Activated T-cell treated with anti-CD3 and anti-CD28 coated beads, Interleukin-2, amount 50 U/mL, for 72 hours (primary cell): ENCODE data around the gene TMEM52. TPM values are rescaled to one million over a fixed set of nuclear protein-coding genes. Genes with fewer than 3 reads are reported as not detected.

Experiments used
- ATAC-seq, 2 donors: fragments of 150-1000 bp; cut with Tn5 transposase; replicated peaks in 1 of 2; 2 replicates each; pipeline ENCODE4 v1.10.0; 2021; ENCODE audit warnings: moderate library complexity in 2 of 2, mild to moderate bottlenecking in 1 of 2
- DNase-seq, 2 donors: peaks; one replicate each; pipeline ENCODE4 v3.0.0; 2021 to 2022; ENCODE audit warnings: mixed read lengths in 1 of 2
- H3K27ac Mint-ChIP-seq: one replicate; pipeline ENCODE4 v1.8.0; 2022; ENCODE audit warnings: mild to moderate bottlenecking, moderate library complexity, mixed read lengths
- H3K27me3 Mint-ChIP-seq: one replicate; pipeline ENCODE4 v1.8.0; 2022; ENCODE audit warnings: low read depth, mixed read lengths
- H3K36me3 Mint-ChIP-seq, 2 donors: one replicate each; pipeline ENCODE4 v1.8.0; 2022; ENCODE audit warnings: mixed read lengths in 2 of 2, mild to moderate bottlenecking in 1 of 2; ENCODE audit not compliant: insufficient read depth in 2 of 2
- H3K4me1 Mint-ChIP-seq: one replicate; pipeline ENCODE4 v1.8.0; 2022; ENCODE audit warnings: low read depth, mixed read lengths
- H3K4me3 Mint-ChIP-seq, 2 donors: one replicate each; pipeline ENCODE4 v1.8.0; 2022; ENCODE audit warnings: mild to moderate bottlenecking in 2 of 2, mixed read lengths in 2 of 2, moderate library complexity in 2 of 2
- H3K9me3 Mint-ChIP-seq, 2 donors: one replicate each; pipeline ENCODE4 v1.8.0; 2022; ENCODE audit warnings: mixed read lengths in 2 of 2
- total RNA-seq, 2 donors: library from RNA; stranded (reverse); gene quantifications; one replicate each; pipeline ENCODE4 v1.2.3, GENCODE V29; 2022

The TMEM52 gene
- total RNA-seq, result 1 to 10 TPM in 1 of 2 donors, under 1 TPM in 1; 0.88 to 1.0 TPM

- Mint-ChIP-seq H3K4me3 (peak within 1 kb of the TSS; percentile 60 to 69), H3K27me3 (no peaks in the 10 kb centered on the region), H3K4me1 (peaks cover 5% of the 10 kb centered on the region), H3K36me3 (no peaks in the 10 kb centered on the region), H3K27ac (no peak within 1 kb of the TSS), H3K9me3 (no peaks in the 10 kb centered on the region)
- ATAC-seq (peak; percentile 49 to 52), DNase-seq (no peak)
Observed at GRCh38 chr1:1918901-1919303, at the start of gene TMEM52. Gene TMEM52, minus strand, starts transcription at chr1:1919279. Its CDS starts 14 bp downstream, at chr1:1919265.

GRCh38 chr1:1967879-1968278, 48.8 kb upstream of the TMEM52 start:
- Mint-ChIP-seq H3K4me1 (no peaks in the 10 kb centered on the region), H3K9me3 (peaks cover 0 to 5% of the 10 kb centered on the region in 2 donors), H3K4me3 (no peak overlapping the region), H3K36me3 (no peaks in the 10 kb centered on the region), H3K27ac (no peak overlapping the region), H3K27me3 (peaks cover 7% of the 10 kb centered on the region)
- no peak for ATAC-seq
- DNase-seq, result no peak

GRCh38 chr1:1967151-1967550, 48.1 kb upstream of the TMEM52 start:
- Mint-ChIP-seq H3K9me3 (peaks cover 0 to 5% of the 10 kb centered on the region in 2 donors), H3K4me1 (no peaks in the 10 kb centered on the region), H3K27me3 (peaks cover 7% of the 10 kb centered on the region), H3K4me3 (no peak overlapping the region), H3K27ac (no peak overlapping the region), H3K36me3 (no peaks in the 10 kb centered on the region)
- ATAC-seq, result no peak
- no peak for DNase-seq

GRCh38 chr1:1966071-1966740, 47.1 kb upstream of the TMEM52 start:
- Mint-ChIP-seq H3K9me3 (peaks cover 0 to 5% of the 10 kb centered on the region in 2 donors), H3K27me3 (peaks cover 11% of the 10 kb centered on the region), H3K4me1 (no peaks in the 10 kb centered on the region), H3K27ac (no peak overlapping the region), H3K4me3 (no peak overlapping the region), H3K36me3 (no peaks in the 10 kb centered on the region)
- no peak for ATAC-seq
- no peak for DNase-seq

- no peaks in the 10 kb centered on the region for H3K4me1 Mint-ChIP-seq
Observed at GRCh38 chr1:1965546-1965945, 46.5 kb upstream of the TMEM52 start.

GRCh38 chr1:1964811-1965210, 45.7 kb upstream of the TMEM52 start:
- Mint-ChIP-seq H3K27me3 (peaks cover 17% of the 10 kb centered on the region), H3K27ac (no peak overlapping the region), H3K9me3 (no peaks in the 10 kb centered on the region), H3K36me3 (no peaks in the 10 kb centered on the region), H3K4me3 (no peak overlapping the region), H3K4me1 (peaks cover 5% of the 10 kb centered on the region)
- DNase-seq (no peak), ATAC-seq (no peak)

More at GRCh38 chr1:1965546-1965945, 46.5 kb upstream of the TMEM52 start:
- Mint-ChIP-seq H3K36me3 (no peaks in the 10 kb centered on the region), H3K27me3 (peaks cover 17% of the 10 kb centered on the region), H3K9me3 (no peaks in the 10 kb centered on the region), H3K4me3 (no peak overlapping the region), H3K27ac (no peak overlapping the region)
- ATAC-seq (no peak), DNase-seq (no peak)

- Mint-ChIP-seq H3K4me3 (no peak overlapping the region), H3K36me3 (no peaks in the 10 kb centered on the region), H3K27ac (no peak overlapping the region), H3K27me3 (peaks cover 22% of the 10 kb centered on the region), H3K9me3 (no peaks in the 10 kb centered on the region), H3K4me1 (peaks cover 10% of the 10 kb centered on the region)
- DNase-seq (no peak), ATAC-seq (no peak)
Observed at GRCh38 chr1:1963570-1963969, 44.5 kb upstream of the TMEM52 start.

- ATAC-seq (no peak), DNase-seq (no peak)
- H3K36me3 Mint-ChIP-seq, result no peaks in the 10 kb centered on the region
- no peaks in the 10 kb centered on the region for H3K9me3 Mint-ChIP-seq
- no peak overlapping the region for H3K27ac Mint-ChIP-seq
- H3K4me1 Mint-ChIP-seq, result peaks cover 10% of the 10 kb centered on the region
- H3K27me3 Mint-ChIP-seq, result peaks cover 16% of the 10 kb centered on the region
- no peak overlapping the region for H3K4me3 Mint-ChIP-seq
Observed at GRCh38 chr1:1962752-1963151, 43.7 kb upstream of the TMEM52 start.

- no peaks in the 10 kb centered on the region for H3K9me3 Mint-ChIP-seq
- peaks cover 15% of the 10 kb centered on the region for H3K27me3 Mint-ChIP-seq
- no peaks in the 10 kb centered on the region for H3K36me3 Mint-ChIP-seq
- no peak overlapping the region for H3K27ac Mint-ChIP-seq
- peaks cover 10% of the 10 kb centered on the region for H3K4me1 Mint-ChIP-seq
- no peak for ATAC-seq
- no peak for DNase-seq
- H3K4me3 Mint-ChIP-seq, result no peak overlapping the region
Observed at GRCh38 chr1:1960480-1961196, 41.6 kb upstream of the TMEM52 start.

GRCh38 chr1:1959840-1960479, 40.9 kb upstream of the TMEM52 start:
- H3K4me3 Mint-ChIP-seq, result peak overlapping the region; percentile 22 to 31
- H3K9me3 Mint-ChIP-seq, result peaks cover 0 to under 1% of the 10 kb centered on the region in 2 donors

GRCh38 chr1:1959459-1959839, 40.4 kb upstream of the TMEM52 start:
- H3K9me3 Mint-ChIP-seq, result peaks cover 0 to 3% of the 10 kb centered on the region in 2 donors
- DNase-seq (no peak), ATAC-seq (no peak)
- no peak overlapping the region for H3K27ac Mint-ChIP-seq
- peaks cover 16% of the 10 kb centered on the region for H3K4me1 Mint-ChIP-seq
- H3K27me3 Mint-ChIP-seq, result peaks cover 15% of the 10 kb centered on the region
- H3K36me3 Mint-ChIP-seq, result peaks cover 0 to 1% of the 10 kb centered on the region in 2 donors
- peak overlapping the region in 1 of 2 donors; percentile 31 for H3K4me3 Mint-ChIP-seq

More at GRCh38 chr1:1959840-1960479, 40.9 kb upstream of the TMEM52 start:
- peaks cover 0 to under 1% of the 10 kb centered on the region in 2 donors for H3K36me3 Mint-ChIP-seq
- peaks cover 11% of the 10 kb centered on the region for H3K4me1 Mint-ChIP-seq
- peak; percentile 84 to 86 for DNase-seq
- peak; percentile 90 for ATAC-seq
- peaks cover 15% of the 10 kb centered on the region for H3K27me3 Mint-ChIP-seq
- no peak overlapping the region for H3K27ac Mint-ChIP-seq

- H3K27me3 Mint-ChIP-seq, result peaks cover 15% of the 10 kb centered on the region
- ATAC-seq (no peak), DNase-seq (no peak)
- H3K4me1 Mint-ChIP-seq, result peaks cover 16% of the 10 kb centered on the region
- H3K36me3 Mint-ChIP-seq, result peaks cover 0 to 1% of the 10 kb centered on the region in 2 donors
- no peak overlapping the region for H3K27ac Mint-ChIP-seq
- peaks cover 0 to 3% of the 10 kb centered on the region in 2 donors for H3K9me3 Mint-ChIP-seq
- no peak overlapping the region for H3K4me3 Mint-ChIP-seq
Observed at GRCh38 chr1:1958071-1958541, 39.0 kb upstream of the TMEM52 start.

GRCh38 chr1:1957533-1957961, 38.5 kb upstream of the TMEM52 start:
- Mint-ChIP-seq H3K4me3 (no peak overlapping the region), H3K27me3 (peaks cover 15% of the 10 kb centered on the region), H3K36me3 (peaks cover 0 to 1% of the 10 kb centered on the region in 2 donors), H3K9me3 (peaks cover 0 to 3% of the 10 kb centered on the region in 2 donors), H3K27ac (no peak overlapping the region), H3K4me1 (peaks cover 16% of the 10 kb centered on the region)
- no peak for DNase-seq
- no peak for ATAC-seq
